Raji (cell line): Measurements from ENCODE around the gene WWOX.

Experiments used
- POLR2A ChIP-seq: IDR thresholded peaks from 2 replicates; pipeline ENCODE4 v1.6.1; 2011; ENCODE audit warnings: low read depth, low read length, control low read depth; ENCODE audit not compliant: insufficient read depth

Gene WWOX

DNA sequence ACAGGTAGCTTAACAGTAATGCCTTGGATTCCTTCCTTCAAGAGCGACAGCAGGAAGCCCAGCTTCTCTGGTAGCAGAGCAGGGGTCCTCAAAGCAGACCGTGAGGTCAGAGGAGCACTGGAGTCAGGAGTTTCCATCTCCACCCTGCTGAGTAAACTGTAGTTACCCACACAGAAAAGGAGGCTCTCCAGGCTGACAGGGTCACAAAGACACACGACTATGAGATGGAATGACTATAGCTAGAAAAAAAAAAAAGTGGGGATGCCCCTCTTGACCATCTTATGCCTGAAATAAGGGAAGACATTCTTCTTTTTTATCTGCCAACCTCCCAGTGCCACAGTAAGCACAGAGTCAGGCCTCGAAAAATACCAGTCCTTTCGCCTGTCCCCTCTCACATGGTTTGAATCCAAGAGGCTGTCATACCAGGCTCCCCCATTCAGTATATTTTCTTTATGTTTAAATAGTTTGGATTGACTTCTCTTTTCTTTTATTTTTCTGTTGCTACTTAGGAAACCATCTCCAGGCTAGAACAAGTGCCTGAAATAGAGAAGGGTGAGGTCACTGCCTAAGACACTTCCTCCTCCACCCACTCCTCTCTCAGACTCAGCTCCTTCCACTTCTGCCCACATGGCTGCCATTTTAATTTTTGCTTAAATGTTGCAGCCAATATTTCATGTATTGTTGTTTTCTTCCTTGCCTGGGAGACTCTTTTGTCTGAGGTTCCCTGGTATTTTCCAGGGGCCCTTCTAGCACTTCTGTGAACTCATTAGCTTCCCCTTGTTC is 793.7 kb downstream of the WWOX start:
- TF ChIP-seq POLR2A = no peak

DNA sequence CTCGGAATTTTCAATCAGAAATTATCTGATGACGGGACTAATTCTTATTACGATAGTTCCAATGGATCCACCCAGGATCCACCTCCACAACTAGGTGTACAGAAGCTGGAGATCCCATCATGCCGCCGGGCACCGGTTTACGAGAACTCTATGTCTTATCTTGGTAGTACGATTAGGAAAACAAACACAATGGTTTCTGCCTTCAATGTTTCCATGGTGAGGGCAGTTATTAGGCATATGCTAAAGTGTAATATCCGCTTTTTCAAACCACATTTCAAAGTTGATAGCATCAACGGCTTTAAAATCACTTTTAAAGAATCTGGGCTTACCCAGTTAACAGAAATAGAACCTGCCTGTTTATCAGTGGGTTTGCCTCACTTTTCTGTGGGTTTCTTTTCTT is 795.4 kb downstream of the WWOX start:
- TF ChIP-seq POLR2A = no peak

GRCh38 chr16:78895681-78896080 is 796.2 kb downstream of the WWOX start:
- no peak for TF ChIP-seq POLR2A

DNA sequence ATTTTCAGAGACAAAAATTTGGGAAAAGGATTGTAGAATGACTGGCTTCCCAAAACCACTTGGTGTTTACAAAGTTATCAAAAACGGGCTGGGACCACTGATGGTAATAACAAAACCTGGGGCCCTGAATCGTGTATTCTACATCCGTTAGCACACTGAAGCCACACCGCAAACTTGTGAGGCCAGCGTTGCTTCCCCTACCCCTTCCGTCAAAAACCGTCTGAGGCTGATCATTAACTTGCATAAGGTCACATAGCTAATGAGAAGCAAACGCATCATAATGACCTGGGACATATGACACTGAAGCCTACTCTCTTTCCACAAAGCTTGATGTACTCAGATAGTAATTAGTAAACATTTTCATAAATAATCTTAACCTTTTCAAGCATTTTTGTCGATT is 796.8 kb downstream of the WWOX start:
- TF ChIP-seq POLR2A = no peak

DNA sequence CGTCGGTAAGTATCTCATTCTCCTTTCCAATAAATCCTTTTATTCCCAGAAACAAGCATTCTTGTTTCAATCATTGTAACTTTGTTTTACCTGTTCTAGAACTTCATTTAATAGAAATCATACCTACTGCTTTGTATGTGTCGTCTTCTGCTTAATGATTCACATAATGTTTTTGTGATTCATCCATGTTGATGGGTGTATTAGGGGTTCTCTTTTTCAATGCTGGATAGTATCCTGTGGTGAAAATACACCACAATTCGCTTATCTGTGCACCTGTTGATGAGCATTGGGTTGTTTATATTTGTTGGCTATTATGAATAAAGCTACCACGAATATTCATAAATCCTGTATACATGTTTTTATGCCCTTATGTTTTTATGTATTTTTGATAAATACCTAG is 797.8 kb downstream of the WWOX start:
- TF ChIP-seq POLR2A = no peak

DNA sequence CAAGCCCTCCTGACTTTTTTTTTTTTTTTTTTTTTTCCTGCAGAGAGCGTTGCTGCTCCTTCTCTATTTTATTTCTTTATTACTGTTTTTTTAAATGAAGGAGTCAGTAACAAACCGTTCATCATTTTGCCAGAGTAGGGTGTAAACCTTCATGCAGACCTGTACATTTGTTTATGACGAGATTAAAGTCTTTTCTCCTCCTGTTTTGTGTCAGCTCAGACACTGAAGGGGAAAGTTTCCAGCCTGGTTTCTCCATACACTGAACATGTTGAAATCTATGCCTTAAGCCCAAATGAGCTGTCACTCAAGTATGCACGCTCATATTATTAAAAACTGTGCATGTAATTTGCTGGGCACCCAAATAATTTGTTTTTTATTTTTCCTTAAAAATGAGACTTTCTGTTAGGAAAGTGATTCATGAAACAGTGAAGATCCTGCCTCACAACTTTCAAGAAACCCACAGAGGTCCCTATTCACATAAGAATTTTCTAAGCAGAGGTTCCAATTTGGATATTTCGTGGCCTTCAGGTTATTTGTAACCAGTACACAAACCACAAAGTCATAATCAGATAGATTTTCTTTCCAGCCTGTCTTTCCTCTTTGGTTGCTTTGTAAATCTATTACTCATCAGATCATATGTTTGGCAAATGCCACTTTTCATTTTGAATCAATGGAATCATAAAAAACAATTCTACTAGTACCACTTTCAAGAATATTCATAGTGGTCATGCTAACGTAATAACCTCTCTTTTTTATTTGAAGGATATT is 800.8 kb downstream of the WWOX start:
- TF ChIP-seq POLR2A = no peak

- no peak for TF ChIP-seq POLR2A
Measured at GRCh38 chr16:78900966-78901365, 801.5 kb downstream of the WWOX start.

GRCh38 chr16:78902321-78902720 is 802.9 kb downstream of the WWOX start:
- no peak for TF ChIP-seq POLR2A

DNA sequence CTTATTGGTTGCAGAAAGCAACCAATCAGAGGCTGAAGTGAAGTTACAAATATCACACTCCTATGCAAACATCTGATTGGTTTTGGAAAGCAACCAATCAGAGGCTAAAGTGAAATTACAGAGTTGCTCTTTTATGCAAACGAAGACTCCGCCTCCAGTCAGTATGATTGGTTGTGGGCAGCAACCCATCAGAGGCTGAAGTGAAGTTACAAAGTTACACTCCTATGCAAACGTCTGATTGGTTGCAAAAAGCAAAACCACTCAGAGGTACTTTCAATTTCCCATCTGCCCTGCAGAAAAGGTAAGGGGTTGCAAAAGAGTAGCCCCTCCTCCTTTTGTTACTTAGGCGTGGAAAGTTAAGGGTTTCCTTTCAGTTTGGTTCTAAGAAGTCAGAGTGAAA is 803.8 kb downstream of the WWOX start:
- TF ChIP-seq POLR2A = no peak

DNA sequence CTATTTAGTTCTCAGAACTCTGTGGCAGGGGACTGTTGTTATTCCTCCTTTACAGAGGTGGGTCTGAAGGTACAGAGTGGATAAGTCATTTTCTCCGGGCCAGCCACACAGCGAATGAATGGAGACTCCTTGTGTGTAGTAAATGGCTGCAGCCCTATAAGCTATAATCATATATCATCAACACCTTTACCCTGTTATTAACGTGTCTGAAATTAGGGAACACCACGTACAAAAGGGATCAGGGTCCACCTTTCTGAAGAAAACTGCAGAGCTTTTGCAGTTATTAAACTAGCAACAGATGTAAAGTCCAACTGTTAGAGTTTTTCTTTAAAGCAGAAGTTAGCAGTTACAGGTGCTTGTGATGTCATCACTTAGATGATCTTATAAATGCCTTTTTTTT is 804.4 kb downstream of the WWOX start:
- no peak for TF ChIP-seq POLR2A

- no peak for TF ChIP-seq POLR2A
Measured at GRCh38 chr16:78906135-78906534, 806.7 kb downstream of the WWOX start.

GRCh38 chr16:78909226-78909625 is 809.8 kb downstream of the WWOX start:
- no peak for TF ChIP-seq POLR2A

- no peak for TF ChIP-seq POLR2A
Measured at GRCh38 chr16:78915811-78916345, 816.4 kb downstream of the WWOX start.

DNA sequence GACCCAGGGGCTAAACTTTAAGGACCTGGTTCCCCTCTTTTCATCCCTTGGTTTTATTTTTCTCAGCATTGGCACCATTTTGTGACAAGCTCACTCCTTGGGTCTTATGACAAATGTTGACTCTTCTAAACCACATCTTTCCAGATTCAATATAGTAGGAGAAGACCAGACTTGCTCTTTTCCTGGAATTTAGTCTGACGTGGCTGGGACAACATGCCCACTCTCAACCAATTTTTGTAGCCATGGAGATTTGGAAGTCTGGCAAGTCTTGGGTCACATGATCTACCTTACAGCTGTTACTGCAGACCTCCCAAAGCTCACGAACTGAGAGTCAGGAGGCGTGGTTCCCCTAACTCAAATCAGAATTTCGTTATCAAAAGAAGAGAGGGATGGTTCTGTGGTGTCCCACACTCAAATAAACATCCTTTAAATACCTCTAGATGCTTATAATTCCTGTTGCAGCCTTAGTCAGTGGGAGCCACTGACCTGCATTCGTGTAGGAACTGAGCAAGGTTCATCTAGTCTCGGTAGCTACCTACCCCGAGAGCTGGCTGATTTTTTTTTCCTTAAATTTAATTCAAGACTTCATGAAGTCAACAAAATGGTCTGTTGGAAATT is 817.6 kb downstream of the WWOX start:
- TF ChIP-seq POLR2A = no peak

GRCh38 chr16:78918805-78919305 is 819.4 kb downstream of the WWOX start:
- no peak for TF ChIP-seq POLR2A
